ENCODE data around the gene SIRT6. TPM values are rescaled to one million over a fixed set of nuclear protein-coding genes. Genes with fewer than 3 reads are reported as not detected.
A peak's percentile ranks its signal among the peaks of the same experiment; 100 is the strongest.

Gene SIRT6
- total and polyA plus RNA-seq, 5 donors = 11.2 to 16.6 (median 13.9) TPM

DNA sequence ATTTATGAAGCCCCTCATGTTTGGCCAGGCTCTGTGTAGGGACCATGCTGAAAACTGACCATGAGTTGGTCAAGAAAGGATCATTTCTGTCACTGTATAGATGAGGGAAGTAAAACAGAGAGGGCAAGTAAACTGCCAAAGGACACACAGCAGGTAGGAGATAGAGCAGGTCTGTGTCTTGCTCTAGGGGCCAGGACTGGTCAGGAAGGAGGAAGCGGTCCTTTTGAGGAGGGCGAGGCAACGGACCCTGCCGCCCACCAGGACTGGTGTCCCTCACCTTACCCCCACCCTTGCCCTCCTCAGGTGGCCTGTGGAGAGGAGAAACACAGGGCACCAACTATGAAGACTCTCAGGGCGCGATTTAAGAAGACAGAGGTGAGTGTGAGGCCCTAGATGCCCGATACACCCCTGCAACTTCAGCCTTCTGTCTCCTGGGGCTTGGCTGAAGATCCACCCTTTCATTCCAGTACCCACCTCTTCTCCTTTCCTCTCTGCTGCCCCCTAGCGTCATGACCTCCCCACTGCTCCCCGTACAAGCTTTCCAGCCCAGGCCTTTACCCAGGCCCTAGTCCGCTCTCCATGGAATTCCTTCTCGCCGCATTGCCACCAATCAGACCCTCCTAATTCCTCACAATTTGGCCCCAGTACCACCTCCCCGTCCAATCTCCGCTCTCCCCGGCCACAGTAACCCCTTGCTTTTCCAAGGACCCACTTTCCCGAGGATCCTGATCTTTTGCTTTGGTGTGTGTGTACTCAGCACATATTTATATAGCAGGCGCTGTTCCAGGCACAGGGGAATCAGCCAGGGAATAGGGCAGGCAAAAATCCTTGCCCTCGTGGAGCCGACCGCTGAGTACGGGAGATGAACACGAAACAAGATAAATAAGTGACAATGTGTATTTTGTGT, 4.0 kb upstream of the SIRT6 start:
- DNase-seq = peak; percentile 67 to 83 (median 81)
- no peaks in the 10 kb centered on the region for H3K27me3 ChIP-seq (ENCODE audit: control insufficient read depth, insufficient read depth)
- H3K9me3 ChIP-seq (ENCODE audit: control insufficient read depth, low read length) = no peaks in the 10 kb centered on the region
- ATAC-seq = peak; percentile 38 to 51
- intact Hi-C loops (cut with DNase I) = loop anchor here in 2 of 4 donors (10.0 kb wide), 2 partner anchors 182 to 202 kb away; partner anchors contain the start of genes EEF2 (in 1 of the 2) and PIAS4 (in 1 of the 2)
- peaks cover 2% of the 10 kb centered on the region for H3K4me1 ChIP-seq (ENCODE audit: control insufficient read depth, insufficient read depth, low read length)
- WGBS = 33% methylated on average over 22 of the region's 22 CpGs
- H3K4me3 ChIP-seq (ENCODE audit: low read length) = no peak overlapping the region
- H3K27ac ChIP-seq (ENCODE audit: low read length) = no peak overlapping the region

GRCh38 chr19:4185413-4186086, 3.2 kb upstream of the SIRT6 start:
- no peaks in the 10 kb centered on the region for H3K9me3 ChIP-seq (ENCODE audit: control insufficient read depth, low read length)
- ATAC-seq (no peak), DNase-seq (no peak)
- H3K27ac ChIP-seq (ENCODE audit: low read length) = no peak overlapping the region
- H3K27me3 ChIP-seq (ENCODE audit: control insufficient read depth, insufficient read depth) = no peaks in the 10 kb centered on the region
- intact Hi-C loops (cut with DNase I) = loop anchor here in 2 of 4 donors (10.0 kb wide), 2 partner anchors 181 to 201 kb away; partner anchors contain the start of genes EEF2 (in 1 of the 2) and PIAS4 (in 1 of the 2)
- WGBS = 72% methylated on average over 9 of the region's 9 CpGs
- peaks cover 2% of the 10 kb centered on the region for H3K4me1 ChIP-seq (ENCODE audit: control insufficient read depth, insufficient read depth, low read length)
- H3K4me3 ChIP-seq (ENCODE audit: low read length) = no peak overlapping the region

GRCh38 chr19:4184718-4185352, 2.5 kb upstream of the SIRT6 start:
- no peak overlapping the region for H3K4me3 ChIP-seq (ENCODE audit: low read length)
- no peak for ATAC-seq
- no peaks in the 10 kb centered on the region for H3K27me3 ChIP-seq (ENCODE audit: control insufficient read depth, insufficient read depth)
- WGBS = 89% methylated on average over 2 of the region's 2 CpGs
- DNase-seq = no peak
- no peaks in the 10 kb centered on the region for H3K9me3 ChIP-seq (ENCODE audit: control insufficient read depth, low read length)
- peaks cover 2% of the 10 kb centered on the region for H3K4me1 ChIP-seq (ENCODE audit: control insufficient read depth, insufficient read depth, low read length)
- H3K27ac ChIP-seq (ENCODE audit: low read length) = no peak overlapping the region
- intact Hi-C loops (cut with DNase I) = loop anchor here in 2 of 4 donors (10.0 kb wide), 2 partner anchors 180 to 200 kb away; partner anchors contain the start of genes EEF2 (in 1 of the 2) and PIAS4 (in 1 of the 2)

GRCh38 chr19:4183967-4184717, 1.8 kb upstream of the SIRT6 start:
- DNase-seq (no peak), ATAC-seq (no peak)
- WGBS = 32% methylated on average over 23 of the region's 23 CpGs
- Histone ChIP-seq H3K9me3 (ENCODE audit: control insufficient read depth, low read length) (no peaks in the 10 kb centered on the region), H3K27me3 (ENCODE audit: control insufficient read depth, insufficient read depth) (no peaks in the 10 kb centered on the region), H3K27ac (ENCODE audit: low read length) (no peak overlapping the region), H3K4me1 (ENCODE audit: control insufficient read depth, insufficient read depth, low read length) (peaks cover 2% of the 10 kb centered on the region), H3K4me3 (ENCODE audit: low read length) (no peak overlapping the region)
- intact Hi-C loops (cut with DNase I) = loop anchor here in 2 of 4 donors (10.0 kb wide), 2 partner anchors 179 to 199 kb away; partner anchors contain the start of genes EEF2 (in 1 of the 2) and PIAS4 (in 1 of the 2)

GRCh38 chr19:4181053-4181508, 1.3 kb downstream of the SIRT6 start:
- Histone ChIP-seq H3K27me3 (ENCODE audit: control insufficient read depth, insufficient read depth) (no peaks in the 10 kb centered on the region), H3K27ac (ENCODE audit: low read length) (no peak overlapping the region), H3K4me1 (ENCODE audit: control insufficient read depth, insufficient read depth, low read length) (peaks cover 2% of the 10 kb centered on the region), H3K9me3 (ENCODE audit: control insufficient read depth, low read length) (no peaks in the 10 kb centered on the region), H3K4me3 (ENCODE audit: low read length) (no peak overlapping the region)
- 74% methylated on average over 2 of the region's 2 CpGs for WGBS
- ATAC-seq = no peak
- intact Hi-C loops (cut with DNase I) = loop anchor here in 2 of 4 donors (10.0 kb wide), 2 partner anchors 176 to 196 kb away; partner anchors contain the start of genes EEF2 (in 1 of the 2) and PIAS4 (in 1 of the 2)
- no peak for DNase-seq

DNA sequence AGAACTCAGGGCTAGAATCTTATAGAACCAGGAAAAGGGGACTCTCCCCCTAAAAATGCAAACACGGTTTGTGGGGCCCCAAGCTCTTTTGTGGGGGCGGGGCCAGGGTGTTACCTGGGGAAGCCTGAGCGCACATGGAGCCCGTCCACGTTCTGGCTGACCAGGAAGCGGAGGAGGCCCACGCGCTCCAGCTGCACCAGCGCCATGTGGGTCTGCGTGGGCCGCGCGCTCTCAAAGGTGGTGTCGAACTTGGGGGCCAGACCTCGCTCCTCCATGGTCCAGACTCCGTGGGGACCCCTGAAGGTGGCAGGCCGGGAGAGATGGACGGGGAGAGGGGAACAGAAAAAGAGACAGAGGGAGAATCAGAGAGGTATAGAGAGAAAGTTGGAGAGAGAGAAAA, 3.4 kb downstream of the SIRT6 start:
- Histone ChIP-seq H3K9me3 (ENCODE audit: control insufficient read depth, low read length) (no peaks in the 10 kb centered on the region), H3K27me3 (ENCODE audit: control insufficient read depth, insufficient read depth) (no peaks in the 10 kb centered on the region), H3K4me3 (ENCODE audit: low read length) (no peak overlapping the region), H3K4me1 (ENCODE audit: control insufficient read depth, insufficient read depth, low read length) (peaks cover 2% of the 10 kb centered on the region), H3K27ac (ENCODE audit: low read length) (no peak overlapping the region)
- DNase-seq (no peak), ATAC-seq (no peak)
- WGBS = 89% methylated on average over 18 of the region's 18 CpGs
- intact Hi-C loops (cut with DNase I) = no loop called here

DNA sequence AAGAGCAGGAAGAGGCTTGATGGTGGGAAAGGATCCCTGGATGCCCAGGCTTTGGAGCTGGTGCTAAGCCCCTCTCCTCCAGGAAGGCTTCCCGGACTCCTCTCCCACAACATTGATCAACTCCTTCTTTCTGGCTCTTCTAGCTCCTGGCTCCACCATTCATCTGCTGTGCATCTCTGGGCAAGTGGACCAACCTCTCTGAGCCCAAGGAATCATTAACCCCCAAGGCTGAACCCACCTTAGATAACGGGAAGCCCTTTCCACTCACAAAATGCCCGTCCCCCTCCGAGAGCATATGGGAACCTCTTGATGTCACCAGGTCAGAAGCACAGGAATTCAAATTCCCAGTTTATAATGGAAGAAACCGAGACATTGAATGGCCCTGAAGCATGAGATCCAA, 5.2 kb downstream of the SIRT6 start:
- Histone ChIP-seq H3K9me3 (ENCODE audit: control insufficient read depth, low read length) (no peaks in the 10 kb centered on the region), H3K4me3 (ENCODE audit: low read length) (no peak overlapping the region), H3K4me1 (ENCODE audit: control insufficient read depth, insufficient read depth, low read length) (no peaks in the 10 kb centered on the region), H3K27ac (ENCODE audit: low read length) (no peak overlapping the region), H3K27me3 (ENCODE audit: control insufficient read depth, insufficient read depth) (no peaks in the 10 kb centered on the region)
- intact Hi-C loops (cut with DNase I) = no loop called here
- DNase-seq (no peak), ATAC-seq (no peak)
- WGBS = 94% methylated on average over 5 of the region's 5 CpGs

GRCh38 chr19:4175669-4175931, 6.8 kb downstream of the SIRT6 start:
- Histone ChIP-seq H3K4me3 (ENCODE audit: low read length) (no peak overlapping the region), H3K27ac (ENCODE audit: low read length) (no peak overlapping the region), H3K9me3 (ENCODE audit: control insufficient read depth, low read length) (no peaks in the 10 kb centered on the region), H3K4me1 (ENCODE audit: control insufficient read depth, insufficient read depth, low read length) (no peaks in the 10 kb centered on the region), H3K27me3 (ENCODE audit: control insufficient read depth, insufficient read depth) (no peaks in the 10 kb centered on the region)
- no peak for ATAC-seq
- 92% methylated on average over 12 of the region's 12 CpGs for WGBS
- no peak for DNase-seq
- intact Hi-C loops (cut with DNase I) = no loop called here

- intact Hi-C loops (cut with DNase I) = no loop called here
- H3K4me3 ChIP-seq (ENCODE audit: low read length) = no peak overlapping the region
- ATAC-seq = peak in 1 of 2 donors; percentile 12
Measured at GRCh38 chr19:4174895-4175668, 7.3 kb downstream of the SIRT6 start.

More at GRCh38 chr19:4174895-4175668, 7.3 kb downstream of the SIRT6 start:
- Histone ChIP-seq H3K27ac (ENCODE audit: low read length) (no peak overlapping the region), H3K4me1 (ENCODE audit: control insufficient read depth, insufficient read depth, low read length) (no peaks in the 10 kb centered on the region), H3K27me3 (ENCODE audit: control insufficient read depth, insufficient read depth) (no peaks in the 10 kb centered on the region), H3K9me3 (ENCODE audit: control insufficient read depth, low read length) (no peaks in the 10 kb centered on the region)
- WGBS = 92% methylated on average over 41 of the region's 41 CpGs
- DNase-seq = no peak

Data from right cardiac atrium (tissue), 5 donors.